K562 (cell line): Measurements from ENCODE around the gene APOM. TPM values are rescaled to one million over a fixed set of nuclear protein-coding genes. Genes with fewer than 3 reads are reported as not detected.

Experiments
- ARHGAP35 ChIP-seq: fragments of 450-650 bp; IDR thresholded peaks from 2 replicates; pipeline ENCODE4 v1.6.1; 2018; ENCODE audit not compliant: partially characterized antibody
- ATF4 ChIP-seq: fragments of 450-650 bp; formaldehyde crosslinking; IDR thresholded peaks from 2 replicates; pipeline ENCODE4 v1.4.0; 2022; ENCODE audit warnings: mild to moderate bottlenecking, moderate library complexity
- BRF1 ChIP-seq: IDR thresholded peaks from 3 replicates; pipeline ENCODE4 v1.6.1; 2011; ENCODE audit warnings: borderline replicate concordance, mild to moderate bottlenecking; ENCODE audit not compliant: insufficient read length; ENCODE audit errors: extremely low read depth
- CBX8 ChIP-seq: fragments of 200-600 bp; sonication (generic); IDR thresholded peaks from 2 replicates; pipeline ENCODE4 v1.6.1; 2012; ENCODE audit warnings: borderline replicate concordance, mixed run types, low read depth, mild to moderate bottlenecking, moderate library complexity, mixed read lengths, low read length, control low read depth, inconsistent platforms; ENCODE audit not compliant: poor library complexity, severe bottlenecking; ENCODE audit errors: extremely low read depth
- CC2D1A ChIP-seq: fragments of 450-650 bp; IDR thresholded peaks from 2 replicates; pipeline ENCODE4 v1.6.1; 2017; ENCODE audit warnings: mild to moderate bottlenecking
- DEAF1 ChIP-seq: fragments of 450-650 bp; formaldehyde crosslinking; IDR thresholded peaks from 2 replicates; pipeline ENCODE4 v1.4.0; 2020; ENCODE audit warnings: mild to moderate bottlenecking, moderate library complexity
- ETV6 ChIP-seq, 3 experiments: fragments of 150-350 bp in 1 of 3; sonication (generic) in 1 of 3; formaldehyde crosslinking in 1 of 3; IDR thresholded peaks; 2 replicates each; pipeline versions ENCODE4 v1.6.1 to v1.8.0; 2014 to 2022; ENCODE audit warnings: borderline replicate concordance in 2 of 3, low read depth in 2 of 3, antibody characterized with exemption in 1 of 3, low read length in 1 of 3, mild to moderate bottlenecking in 1 of 3, missing genetic modification reagents in 1 of 3
- KAT7 ChIP-seq: sonication (generic); formaldehyde crosslinking; IDR thresholded peaks from 2 replicates; pipeline ENCODE4 v1.8.0; 2022; ENCODE audit warnings: missing genetic modification reagents, mild to moderate bottlenecking, borderline replicate concordance
- KDM1A ChIP-seq, 2 experiments: fragments of 450-650 bp; IDR thresholded peaks; 2 replicates each; pipeline ENCODE4 v1.6.1; 2016; ENCODE audit warnings: mild to moderate bottlenecking in 2 of 2
- KDM4B ChIP-seq, 2 experiments: fragments of 450-650 bp in 1 of 2; sonication (generic) in 1 of 2; IDR thresholded peaks; 2 replicates each; pipeline ENCODE4 v1.6.1; 2016 to 2017; ENCODE audit warnings: borderline replicate concordance in 2 of 2, antibody characterized with exemption in 1 of 2, low read depth in 1 of 2, mild to moderate bottlenecking in 1 of 2
- NCOA6 ChIP-seq: fragments of 450-650 bp; IDR thresholded peaks from 2 replicates; pipeline ENCODE4 v1.6.1; 2017; ENCODE audit warnings: mild to moderate bottlenecking
- NR2C2 ChIP-seq, 2 experiments: fragments of 200-800 bp in 1 of 2; sonication (Bioruptor generic) in 1 of 2; sonication (generic) in 1 of 2; formaldehyde crosslinking in 1 of 2; IDR thresholded peaks; 2 replicates each; pipeline versions ENCODE4 v1.6.1 to v1.8.0; 2016 to 2022; ENCODE audit warnings: mild to moderate bottlenecking in 1 of 2, missing compliant biosample characterization in 1 of 2, missing genetic modification characterization in 1 of 2, missing genetic modification reagents in 1 of 2
- RFX7 ChIP-seq: fragments of 250-450 bp; sonication (Bioruptor Pico); IDR thresholded peaks from 2 replicates; pipeline ENCODE4 v1.5.1; 2021; ENCODE audit warnings: mild to moderate bottlenecking
- SRF ChIP-seq, 2 experiments: fragments of 250-450, 450-650 bp in 1 of 2; sonication (Bioruptor Pico) in 1 of 2; sonication (generic) in 1 of 2; formaldehyde crosslinking; IDR thresholded peaks; 2 replicates each; pipeline versions ENCODE4 v1.5.0 to v1.5.1; 2020 to 2022; ENCODE audit warnings: mild to moderate bottlenecking in 1 of 2, missing genetic modification reagents in 1 of 2
- STAT5A ChIP-seq: IDR thresholded peaks from 2 replicates; pipeline ENCODE4 v1.6.1; 2012; ENCODE audit warnings: low read length, inconsistent platforms, borderline replicate concordance
- TSC22D4 ChIP-seq: fragments of 450-650 bp; IDR thresholded peaks from 2 replicates; pipeline ENCODE4 v1.6.1; 2016; ENCODE audit warnings: missing genetic modification characterization, missing biosample characterization, control low read depth
- XRCC5 ChIP-seq: fragments of 200-400 bp; formaldehyde crosslinking; IDR thresholded peaks from 2 replicates; pipeline ENCODE4 v1.6.1; 2017; ENCODE audit warnings: low read depth, mild to moderate bottlenecking, low read length
- ZBTB5 ChIP-seq: fragments of 450-650 bp; IDR thresholded peaks from 2 replicates; pipeline ENCODE4 v1.6.1; 2017; ENCODE audit warnings: antibody characterized with exemption
- ZC3H4 ChIP-seq: sonication (generic); formaldehyde crosslinking; IDR thresholded peaks from 2 replicates; pipeline ENCODE4 v1.9.0; 2021; ENCODE audit warnings: missing genetic modification reagents, borderline replicate concordance
- ZEB2 ChIP-seq: fragments of 450-650 bp; IDR thresholded peaks from 2 replicates; pipeline ENCODE4 v1.6.1; 2016
- ZNF12 ChIP-seq: sonication (generic); formaldehyde crosslinking; IDR thresholded peaks from 2 replicates; pipeline ENCODE4 v1.4.0; 2020; ENCODE audit warnings: mild to moderate bottlenecking, missing genetic modification reagents
- ZNF408 ChIP-seq: fragments of 250-450 bp; sonication (Bioruptor Pico); IDR thresholded peaks from 2 replicates; pipeline ENCODE4 v1.4.0; 2020; ENCODE audit warnings: low read depth, mild to moderate bottlenecking, moderate library complexity
- ZNF589 ChIP-seq: fragments of 200-800 bp; sonication (Bioruptor generic); IDR thresholded peaks from 2 replicates; pipeline ENCODE4 v1.6.1; 2016; ENCODE audit warnings: low read depth, missing genetic modification characterization, missing compliant biosample characterization
- polyA plus RNA-seq, 8 experiments: library from polyadenylated mRNA; depleted of rRNA in 4 of 8; stranded (reverse) in 5 of 8; unstranded in 3 of 8; fragments of >200 nt; fragmentation: Nextera tagmentation in 2 of 8; fragmentation: Illumina TruSeq in 1 of 8; extraction: Ambion mirVana in 2 of 8; extraction: Trizol in 1 of 8; gene quantifications; 2 replicates each; pipeline versions ENCODE4 v1.2.1 to v1.2.3, GENCODE V29; 2011 to 2014; ENCODE audit warnings: inconsistent platforms in 1 of 8, missing spikeins in 1 of 8
- total RNA-seq, 7 experiments: library from RNA; depleted of rRNA in 6 of 7; stranded (reverse); fragments of >200 nt in 6 of 7; fragmentation: Illumina TruSeq in 2 of 7; extraction: Trizol in 2 of 7; gene quantifications; 2 replicates each; pipeline versions ENCODE4 v1.2.1 to v1.2.3, GENCODE V29; 2011 to 2021; ENCODE audit warnings: low replicate concordance in 1 of 7

APOM gene
- total and polyA plus RNA-seq, 9 of the 15 experiments (the other 6 are each of a cell fraction or from before 2014, with no cell fraction given): 5.7 to 24.3 (median 10.4) TPM

- no peak for TF ChIP-seq ETV6 (IDR thresholded peaks at IDR 0.05; ENCODE audit: borderline replicate concordance in 1 of 2, low read depth in 2 of 2, low read length in 1 of 2)
- TF ChIP-seq ETV6 (CRISPR knock-in tag; IDR thresholded peaks at IDR 0.05; ENCODE audit: borderline replicate concordance): no peak
- peak; percentile 4 for TF ChIP-seq ARHGAP35
- TF ChIP-seq ZNF408 (CRISPR knock-in tag): no peak
- no peak for TF ChIP-seq TSC22D4
- TF ChIP-seq RFX7 (CRISPR knock-in tag): no peak
- 0 out of 2 replicates have a peak, but pooled peaks have one; percentile 1 for TF ChIP-seq DEAF1 (CRISPR knock-in tag)
- TF ChIP-seq ZNF12 (CRISPR knock-in tag): no peak
- 0 out of 4 replicates have a peak, but pooled peaks of 1 of the 2 experiments have one; percentile 2 for TF ChIP-seq SRF (CRISPR knock-in tag; IDR thresholded peaks at IDR 0.05)
- 0 out of 2 replicates have a peak, but pooled peaks have one; percentile 1 for TF ChIP-seq NR2C2 (CRISPR knock-in tag; IDR thresholded peaks at IDR 0.05)
- no peak for TF ChIP-seq NR2C2 (tag; IDR thresholded peaks at IDR 0.05)
- no peak; the same call in 1 of the 2 replicates for TF ChIP-seq XRCC5
- peak; percentile 35; the same call in 1 of the 2 replicates for TF ChIP-seq CC2D1A
- TF ChIP-seq NCOA6: no peak; the same call in 1 of the 2 replicates
- TF ChIP-seq ZEB2: no peak; the same call in 1 of the 2 replicates
- TF ChIP-seq KAT7 (CRISPR knock-in tag): peak; percentile 23; the same call in 1 of the 2 replicates
- TF ChIP-seq BRF1: no peak
- no peak for TF ChIP-seq STAT5A
- no peak for TF ChIP-seq ZBTB5
- TF ChIP-seq ZNF589: peak; percentile 79; the same call in 1 of the 2 replicates
- no peak for TF ChIP-seq KDM4B (IDR thresholded peaks at IDR 0.05; ENCODE audit: borderline replicate concordance in 2 of 2, low read depth in 1 of 2)
- 0 out of 2 replicates have a peak, but pooled peaks have one; percentile 4 for TF ChIP-seq ATF4 (CRISPR knock-in tag)
- TF ChIP-seq KDM1A (IDR thresholded peaks at IDR 0.05): no peak
- no peak for TF ChIP-seq CBX8
- no peak for TF ChIP-seq ZC3H4
These were observed 46.7 kb downstream of the APOM start (continued) for GRCh38 chr6:31702405-31702818.
